ENCODE measurements around the gene GJB5.
"Not testable (repeated sequence)": the region's sequence is repeated elsewhere in the genome, so short reads cannot be mapped to it uniquely, and the experiment has no call there.

The GJB5 gene

DNA sequence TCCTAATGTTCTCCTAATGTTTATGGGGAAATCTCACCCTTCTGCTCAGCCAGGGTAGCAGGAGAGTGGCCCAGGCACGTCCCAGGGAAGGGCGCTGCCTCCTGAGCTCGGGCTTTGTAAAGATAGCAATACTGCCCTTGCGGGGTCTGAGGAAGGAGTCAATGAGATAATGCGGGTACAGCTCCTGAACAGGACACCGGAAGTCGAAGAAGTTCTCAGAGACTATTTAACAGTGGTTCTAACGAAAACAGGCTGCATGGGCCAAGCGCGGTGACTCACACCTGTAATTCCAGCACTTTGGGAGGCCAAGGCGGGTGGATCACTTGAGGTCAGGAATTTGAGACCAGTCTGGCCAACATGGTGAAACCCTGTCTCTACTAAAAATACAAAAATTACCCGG lies 17.6 kb upstream of the GJB5 start:
- not testable (repeated sequence) for H3K9me3 Mint-ChIP-seq; H3K27ac Mint-ChIP-seq; H3K36me3 Mint-ChIP-seq; DNase-seq (ENCODE audit: low spot score in 2 of 2); ATAC-seq; H3K4me1 Mint-ChIP-seq; H3K4me3 Mint-ChIP-seq

DNA sequence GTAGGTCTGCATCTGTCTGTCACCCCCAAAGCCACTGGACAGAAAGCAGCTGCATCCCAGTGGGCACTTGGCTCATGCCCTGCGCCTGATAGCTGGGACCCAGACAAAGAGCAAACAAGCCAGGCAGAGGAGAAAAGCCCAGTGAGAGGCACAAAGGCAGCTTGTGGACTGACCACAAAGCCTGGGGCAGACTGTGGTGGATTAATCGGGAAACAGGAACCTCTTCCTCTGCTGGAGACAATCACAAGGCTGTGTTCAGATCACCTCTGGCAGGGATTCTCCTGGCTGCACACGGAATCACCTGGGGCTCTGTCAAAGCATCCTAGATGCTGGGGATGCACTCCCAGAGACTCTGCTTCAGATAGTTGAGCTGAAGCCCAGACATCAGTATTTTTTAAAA lies 15.2 kb upstream of the GJB5 start:
- no peak overlapping the region for H3K27ac Mint-ChIP-seq
- DNase-seq (ENCODE audit: low spot score in 2 of 2) = no peak
- no peak for ATAC-seq
- H3K9me3 Mint-ChIP-seq = no peaks in the 10 kb centered on the region
- no peaks in the 10 kb centered on the region for H3K36me3 Mint-ChIP-seq
- H3K4me1 Mint-ChIP-seq = no peaks in the 10 kb centered on the region
- H3K4me3 Mint-ChIP-seq = no peak overlapping the region

DNA sequence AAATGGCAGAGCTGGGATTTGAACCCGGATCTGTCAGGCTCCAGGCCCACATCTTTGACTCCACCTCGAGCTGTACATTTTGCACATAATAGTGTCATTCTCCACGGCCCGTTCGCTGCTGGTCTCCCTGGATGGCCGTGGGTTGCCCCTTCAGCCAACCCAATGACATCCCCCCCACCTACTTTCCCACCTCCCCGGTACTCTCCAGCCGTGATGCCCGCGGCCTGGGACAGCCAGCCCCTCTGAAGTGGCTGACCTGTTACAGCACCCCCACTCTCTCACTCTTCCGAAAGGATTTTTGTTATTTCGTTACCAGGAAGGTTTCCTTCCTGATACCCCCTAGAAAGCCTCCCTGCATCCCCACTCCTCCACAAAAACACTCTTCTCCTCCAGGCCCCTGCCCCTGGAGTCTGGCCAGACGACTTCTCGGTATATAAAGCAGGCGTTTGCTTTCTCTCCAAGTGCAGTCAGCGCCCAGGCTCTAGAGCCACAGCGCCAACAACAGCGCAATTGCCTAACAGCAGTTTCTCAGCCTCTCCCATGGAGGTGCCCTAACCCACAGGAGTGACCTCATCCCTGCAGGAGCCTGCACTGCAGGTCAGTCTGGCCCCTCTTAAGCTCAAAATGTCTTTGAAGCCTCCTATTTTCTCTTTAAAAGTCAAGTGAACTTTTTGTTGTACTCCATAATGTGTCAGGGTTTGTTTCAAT lies 14.5 kb upstream of the GJB5 start:
- ATAC-seq = no peak
- Mint-ChIP-seq H3K36me3 (no peaks in the 10 kb centered on the region), H3K4me1 (no peaks in the 10 kb centered on the region), H3K9me3 (no peaks in the 10 kb centered on the region), H3K4me3 (no peak overlapping the region), H3K27ac (no peak overlapping the region)
- DNase-seq (ENCODE audit: low spot score in 2 of 2) = no peak

DNA sequence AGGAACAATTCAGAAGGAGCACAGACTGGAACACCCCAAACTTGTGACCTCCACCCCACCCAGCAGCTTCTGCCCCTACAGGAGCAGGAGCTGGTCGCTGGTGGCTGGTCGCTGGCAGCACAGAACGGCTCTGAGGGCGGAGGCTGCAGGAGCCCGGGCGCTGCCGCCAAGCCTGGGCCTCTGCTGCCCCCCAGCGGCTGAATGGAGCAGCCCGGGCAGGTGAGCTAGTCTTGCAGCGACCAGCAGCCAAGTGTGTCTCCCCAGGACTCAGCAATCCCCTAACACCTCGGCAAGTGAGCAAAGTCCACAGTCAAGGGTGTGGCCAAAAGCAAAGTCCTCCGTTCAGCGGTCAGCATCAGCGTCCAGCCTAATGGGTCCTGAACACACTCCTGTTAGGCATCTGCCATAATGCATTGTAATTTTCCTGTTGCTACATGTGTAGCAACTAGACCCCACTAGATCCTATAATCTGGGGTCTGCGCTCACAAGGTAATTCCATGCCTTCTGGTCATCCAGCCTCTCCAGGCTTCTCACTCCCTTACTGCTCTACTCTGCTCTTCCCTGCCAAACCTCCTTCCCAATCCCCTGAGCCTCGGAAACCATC lies 12.1 kb upstream of the GJB5 start:
- ATAC-seq = peak; percentile 83
- Mint-ChIP-seq H3K4me1 (no peaks in the 10 kb centered on the region), H3K4me3 (no peak overlapping the region), H3K27ac (no peak overlapping the region), H3K9me3 (no peaks in the 10 kb centered on the region), H3K36me3 (no peaks in the 10 kb centered on the region)
- peak; percentile 85 to 90 for DNase-seq (ENCODE audit: low spot score in 2 of 2)

DNA sequence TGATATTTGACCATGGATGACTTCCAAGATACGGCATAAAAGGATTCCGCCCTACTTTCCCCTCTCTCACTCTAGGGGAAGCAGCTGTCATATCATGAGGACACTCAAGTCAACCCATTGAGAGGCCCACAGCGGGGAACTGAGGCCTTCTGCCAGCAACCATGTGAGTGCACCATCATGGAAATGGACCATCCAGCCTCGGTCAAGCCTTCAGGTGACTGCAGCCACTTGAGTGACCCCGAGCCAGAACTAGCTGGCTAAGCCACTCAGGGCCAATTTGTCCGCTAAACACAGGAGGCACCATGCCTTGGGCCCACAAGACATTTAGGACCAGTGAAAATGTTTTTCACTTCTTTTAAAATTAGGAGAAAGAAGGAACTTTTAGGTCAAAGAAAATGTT lies 11.1 kb upstream of the GJB5 start:
- no peaks in the 10 kb centered on the region for H3K9me3 Mint-ChIP-seq
- H3K36me3 Mint-ChIP-seq = no peaks in the 10 kb centered on the region
- H3K27ac Mint-ChIP-seq = no peak overlapping the region
- no peak overlapping the region for H3K4me3 Mint-ChIP-seq
- H3K4me1 Mint-ChIP-seq = no peaks in the 10 kb centered on the region
- DNase-seq (ENCODE audit: low spot score in 2 of 2) = no peak
- no peak for ATAC-seq

DNA sequence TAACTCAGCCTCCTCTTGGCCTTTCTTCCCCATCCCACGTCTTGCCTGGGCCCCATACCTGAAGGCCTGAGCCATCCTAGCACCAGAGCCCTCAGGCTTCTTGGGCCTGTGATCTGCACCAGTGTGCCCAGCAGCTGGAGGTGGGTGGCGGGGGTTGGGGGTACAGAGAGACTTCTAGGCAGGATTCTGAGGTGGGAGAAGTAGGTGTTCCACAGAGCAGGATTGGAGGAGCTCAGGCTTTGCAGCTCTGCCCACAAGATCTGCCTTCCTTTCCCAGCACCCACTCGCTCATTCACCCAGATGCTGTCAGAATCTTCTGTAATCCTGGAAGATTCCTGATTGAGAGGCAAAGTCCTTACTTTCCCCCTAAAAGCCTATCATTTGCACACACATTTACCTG lies 10.0 kb upstream of the GJB5 start:
- no peak for DNase-seq (ENCODE audit: low spot score in 2 of 2)
- ATAC-seq = no peak
- Mint-ChIP-seq H3K4me3 (no peak overlapping the region), H3K36me3 (no peaks in the 10 kb centered on the region), H3K4me1 (no peaks in the 10 kb centered on the region), H3K9me3 (no peaks in the 10 kb centered on the region), H3K27ac (no peak overlapping the region)

DNA sequence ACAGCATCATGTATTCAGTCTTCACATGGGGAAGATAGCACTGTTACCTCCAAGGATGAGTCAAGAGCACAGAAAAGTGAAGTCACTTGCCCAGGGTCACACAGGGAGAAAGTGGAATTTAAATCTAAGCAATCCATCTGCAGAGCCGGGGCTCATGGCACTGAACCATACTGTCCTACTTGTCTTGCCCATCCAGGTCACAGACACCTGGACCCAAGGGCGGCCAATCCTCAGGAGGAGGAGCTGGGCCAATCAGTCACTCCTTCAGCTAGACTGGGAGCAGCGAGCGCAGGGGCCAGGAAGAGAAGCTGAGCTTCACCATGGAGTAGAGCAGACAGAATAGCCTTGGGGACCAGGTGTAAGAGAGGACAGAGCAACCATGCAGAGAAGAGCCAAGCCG lies 9.2 kb upstream of the GJB5 start:
- no peaks in the 10 kb centered on the region for H3K4me1 Mint-ChIP-seq
- no peak overlapping the region for H3K4me3 Mint-ChIP-seq
- H3K27ac Mint-ChIP-seq = no peak overlapping the region
- ATAC-seq (no peak), DNase-seq (ENCODE audit: low spot score in 2 of 2) (no peak)
- no peaks in the 10 kb centered on the region for H3K9me3 Mint-ChIP-seq
- H3K36me3 Mint-ChIP-seq = no peaks in the 10 kb centered on the region

DNA sequence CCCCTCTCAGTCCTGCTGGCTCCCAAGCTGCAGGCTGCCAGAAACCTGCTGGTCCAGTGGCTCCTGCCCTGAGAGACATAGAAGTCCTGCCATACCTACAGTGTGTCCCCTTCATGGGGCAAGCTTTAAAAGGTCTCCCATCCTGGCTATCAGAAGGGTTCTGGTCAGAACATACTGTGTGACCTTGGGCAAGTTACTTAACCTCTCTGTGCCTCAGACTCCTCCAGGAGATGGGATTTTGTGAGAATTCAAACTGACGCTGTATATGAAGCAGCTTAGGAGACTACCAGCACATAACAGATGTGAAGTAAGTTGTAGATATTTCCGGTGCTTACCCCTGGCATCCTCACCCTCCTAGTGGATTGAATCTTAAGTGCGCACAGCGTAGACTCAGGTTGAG lies 8.7 kb upstream of the GJB5 start:
- Mint-ChIP-seq H3K27ac (no peak overlapping the region), H3K4me1 (no peaks in the 10 kb centered on the region), H3K9me3 (no peaks in the 10 kb centered on the region), H3K36me3 (no peaks in the 10 kb centered on the region), H3K4me3 (no peak overlapping the region)
- DNase-seq (ENCODE audit: low spot score in 2 of 2) = no peak
- ATAC-seq = no peak

DNA sequence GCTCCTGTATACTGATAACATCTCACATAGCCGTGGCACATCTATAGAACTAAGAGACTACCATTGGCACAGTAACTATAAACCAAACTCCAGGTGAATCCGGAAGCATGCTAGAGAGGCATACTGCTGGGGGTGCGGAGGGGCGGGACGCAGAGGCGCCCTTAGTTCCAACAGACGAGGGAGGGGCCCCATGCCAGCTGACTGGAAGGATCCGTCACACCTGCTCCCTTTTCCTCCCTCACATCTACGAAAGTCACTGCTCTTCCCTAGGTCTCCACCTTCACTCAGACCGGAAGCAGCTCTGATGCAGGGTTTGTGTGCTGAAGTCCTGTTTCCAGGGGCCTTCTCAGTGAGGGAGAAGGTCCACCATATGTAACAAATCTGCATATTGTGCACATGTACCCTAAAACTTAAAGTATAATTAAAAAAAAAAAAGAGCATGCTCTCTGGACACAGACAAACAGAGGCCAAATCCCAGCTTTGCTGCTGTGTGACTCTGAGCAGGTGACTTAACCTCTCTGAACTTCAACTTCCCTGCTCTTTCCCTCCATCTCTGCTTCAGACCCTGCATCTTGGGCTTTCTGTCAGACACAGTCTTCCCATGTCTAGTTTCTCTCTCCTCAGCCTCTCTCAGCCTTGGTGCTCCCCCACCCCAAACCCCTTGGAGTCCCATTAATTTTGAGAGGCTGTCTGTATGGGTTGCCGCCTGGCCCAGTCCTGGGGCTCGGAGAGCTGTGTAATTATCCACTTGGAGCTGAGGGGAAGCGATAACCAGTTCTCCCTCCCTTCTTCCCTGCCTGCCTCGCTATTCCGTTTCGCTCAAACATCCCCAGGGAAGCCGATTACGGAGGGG lies 7.8 kb upstream of the GJB5 start:
- DNase-seq (ENCODE audit: low spot score in 2 of 2) (no peak), ATAC-seq (no peak)
- no peaks in the 10 kb centered on the region for H3K4me1 Mint-ChIP-seq
- H3K9me3 Mint-ChIP-seq = no peaks in the 10 kb centered on the region
- no peak overlapping the region for H3K4me3 Mint-ChIP-seq
- no peak overlapping the region for H3K27ac Mint-ChIP-seq
- no peaks in the 10 kb centered on the region for H3K36me3 Mint-ChIP-seq

DNA sequence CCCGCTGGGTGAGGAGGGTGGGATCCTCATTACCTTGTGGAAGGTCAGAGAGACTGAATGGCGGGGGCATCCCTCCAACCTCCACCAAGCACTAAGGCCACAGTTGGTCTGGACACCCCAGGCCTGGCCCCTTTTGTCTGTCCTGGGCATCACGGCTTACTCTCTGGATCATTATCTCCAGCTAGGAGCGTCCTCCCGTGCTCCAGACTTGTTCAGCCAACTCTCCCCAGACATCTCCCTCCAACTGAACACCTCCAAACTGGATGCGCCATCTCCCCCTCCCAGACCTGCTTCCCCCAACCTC lies 7.3 kb upstream of the GJB5 start:
- no peaks in the 10 kb centered on the region for H3K9me3 Mint-ChIP-seq
- H3K4me1 Mint-ChIP-seq = no peaks in the 10 kb centered on the region
- ATAC-seq (no peak), DNase-seq (ENCODE audit: low spot score in 2 of 2) (no peak)
- no peak overlapping the region for H3K27ac Mint-ChIP-seq
- H3K4me3 Mint-ChIP-seq = no peak overlapping the region
- H3K36me3 Mint-ChIP-seq = no peaks in the 10 kb centered on the region

DNA sequence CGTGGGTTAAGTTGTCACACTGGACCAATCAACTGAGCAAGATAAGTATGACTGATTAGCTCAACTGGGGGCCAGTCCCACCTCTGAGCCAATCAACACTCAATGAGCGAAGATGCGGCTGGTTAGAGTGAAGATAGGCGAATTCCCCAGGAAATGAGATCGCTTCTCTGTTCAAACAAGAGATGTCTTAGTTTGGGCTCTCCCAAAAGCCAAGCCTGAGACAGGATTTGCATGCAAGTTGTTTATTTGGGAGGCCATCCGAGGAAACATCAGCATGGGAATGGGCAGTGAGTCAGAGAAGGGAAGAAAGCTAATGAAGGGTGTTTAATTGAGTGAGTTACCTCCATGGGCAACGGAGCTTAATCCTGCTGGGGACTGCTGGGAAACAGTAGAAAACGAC lies 4.9 kb upstream of the GJB5 start:
- H3K4me3 Mint-ChIP-seq = no peak overlapping the region
- no peaks in the 10 kb centered on the region for H3K9me3 Mint-ChIP-seq
- H3K27ac Mint-ChIP-seq = no peak overlapping the region
- no peak for ATAC-seq
- no peak for DNase-seq (ENCODE audit: low spot score in 2 of 2)
- H3K36me3 Mint-ChIP-seq = no peaks in the 10 kb centered on the region
- no peaks in the 10 kb centered on the region for H3K4me1 Mint-ChIP-seq

DNA sequence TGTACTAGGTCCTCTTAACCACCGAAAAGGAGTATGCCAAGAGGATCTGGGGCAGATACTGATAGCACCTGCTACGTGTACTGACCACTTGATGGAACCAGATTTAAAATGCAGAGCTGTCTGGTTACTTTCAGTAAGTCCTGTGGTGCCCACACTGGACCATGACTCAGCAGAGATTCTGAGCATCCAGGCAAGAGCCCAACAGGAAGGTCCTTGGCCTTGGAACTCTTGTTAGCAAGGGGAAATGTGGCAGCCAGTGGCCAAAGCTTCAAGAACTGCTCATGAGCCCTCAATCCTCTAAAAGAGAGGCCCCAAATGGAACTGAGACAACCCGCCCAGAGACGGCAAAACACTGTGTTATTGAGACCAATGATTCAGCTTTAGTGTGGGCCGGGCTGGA lies 4.2 kb upstream of the GJB5 start:
- no peak for DNase-seq (ENCODE audit: low spot score in 2 of 2)
- H3K27ac Mint-ChIP-seq = no peak overlapping the region

DNA sequence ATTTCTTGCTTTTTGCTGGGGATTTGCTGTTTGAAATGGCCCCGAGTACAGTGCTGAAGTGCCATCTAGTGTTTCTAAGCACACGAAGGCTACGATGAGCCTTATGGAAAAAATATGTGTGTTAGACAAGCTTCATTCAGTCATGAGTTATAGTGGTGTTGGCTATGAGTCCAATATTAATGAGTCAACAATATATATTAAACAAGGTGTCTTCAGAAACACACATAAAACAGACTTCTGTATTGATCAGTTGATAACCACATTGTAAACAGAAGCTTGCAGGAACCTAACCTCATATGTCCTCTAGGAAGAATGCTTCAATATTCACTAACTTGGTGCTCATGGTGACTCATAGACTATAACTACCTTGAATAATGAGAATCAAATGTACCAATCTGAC lies 1.7 kb upstream of the GJB5 start:
- no peaks in the 10 kb centered on the region for H3K9me3 Mint-ChIP-seq
- H3K27ac Mint-ChIP-seq = no peak overlapping the region
- H3K36me3 Mint-ChIP-seq = no peaks in the 10 kb centered on the region
- no peak overlapping the region for H3K4me3 Mint-ChIP-seq
- DNase-seq (ENCODE audit: low spot score in 2 of 2) (no peak), ATAC-seq (no peak)
- no peaks in the 10 kb centered on the region for H3K4me1 Mint-ChIP-seq

More for the DNA sequence above, 4.2 kb upstream of the GJB5 start:
- H3K36me3 Mint-ChIP-seq = no peaks in the 10 kb centered on the region
- ATAC-seq = no peak
- H3K9me3 Mint-ChIP-seq = no peaks in the 10 kb centered on the region
- no peak overlapping the region for H3K4me3 Mint-ChIP-seq
- no peaks in the 10 kb centered on the region for H3K4me1 Mint-ChIP-seq

DNA sequence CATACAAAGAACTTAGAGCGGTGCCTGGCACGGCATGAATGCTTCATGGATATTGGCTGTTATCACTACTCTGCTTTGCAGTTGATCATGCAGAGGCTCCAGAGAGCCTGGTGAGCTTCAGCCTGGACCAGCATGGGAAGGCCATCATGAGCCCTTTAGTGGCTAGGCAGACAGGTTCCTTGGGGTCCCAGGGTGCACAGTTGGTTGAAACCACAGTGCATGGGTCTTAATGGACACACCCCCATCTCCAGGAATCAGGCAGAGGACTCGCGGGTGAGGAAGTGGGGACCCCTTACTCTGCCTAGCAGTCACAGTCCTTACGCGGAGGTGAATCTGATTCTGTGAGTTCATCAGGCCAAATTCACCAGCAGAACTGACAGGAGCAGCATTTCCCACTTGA lies 1.1 kb downstream of the GJB5 start:
- DNase-seq (ENCODE audit: low spot score in 2 of 2) = no peak
- Mint-ChIP-seq H3K36me3 (no peaks in the 10 kb centered on the region), H3K9me3 (no peaks in the 10 kb centered on the region), H3K27ac (no peak overlapping the region), H3K4me1 (no peaks in the 10 kb centered on the region), H3K4me3 (no peak overlapping the region)
- ATAC-seq = no peak

DNA sequence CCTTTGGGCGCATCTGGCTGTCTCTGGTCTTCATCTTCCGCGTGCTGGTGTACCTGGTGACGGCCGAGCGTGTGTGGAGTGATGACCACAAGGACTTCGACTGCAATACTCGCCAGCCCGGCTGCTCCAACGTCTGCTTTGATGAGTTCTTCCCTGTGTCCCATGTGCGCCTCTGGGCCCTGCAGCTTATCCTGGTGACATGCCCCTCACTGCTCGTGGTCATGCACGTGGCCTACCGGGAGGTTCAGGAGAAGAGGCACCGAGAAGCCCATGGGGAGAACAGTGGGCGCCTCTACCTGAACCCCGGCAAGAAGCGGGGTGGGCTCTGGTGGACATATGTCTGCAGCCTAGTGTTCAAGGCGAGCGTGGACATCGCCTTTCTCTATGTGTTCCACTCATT lies 2.5 kb downstream of the GJB5 start:
- DNase-seq (ENCODE audit: low spot score in 2 of 2) = no peak
- Mint-ChIP-seq H3K4me3 (no peak overlapping the region), H3K4me1 (no peaks in the 10 kb centered on the region), H3K36me3 (no peaks in the 10 kb centered on the region), H3K27ac (no peak overlapping the region), H3K9me3 (no peaks in the 10 kb centered on the region)
- ATAC-seq = no peak

DNA sequence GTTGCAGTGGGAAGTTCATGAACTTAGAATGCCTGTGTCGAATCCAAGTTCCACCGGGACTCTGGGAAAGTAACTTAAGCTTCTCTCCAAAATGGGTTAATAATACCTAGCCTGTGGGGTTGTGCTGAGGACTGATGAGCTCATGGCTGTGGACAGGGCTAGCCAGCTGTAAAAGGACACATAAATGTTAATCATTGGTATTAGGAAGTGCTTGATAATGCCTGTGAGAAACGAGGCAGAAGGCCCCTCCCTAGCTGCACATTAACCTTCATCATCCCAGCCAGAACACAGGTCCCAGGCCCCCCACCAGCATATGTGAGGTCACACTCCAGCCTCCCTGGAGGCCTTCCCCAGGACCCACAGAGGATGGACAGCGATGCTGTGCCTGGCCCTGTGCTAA lies 3.9 kb downstream of the GJB5 start:
- no peaks in the 10 kb centered on the region for H3K36me3 Mint-ChIP-seq
- H3K4me1 Mint-ChIP-seq = no peaks in the 10 kb centered on the region
- H3K4me3 Mint-ChIP-seq = no peak overlapping the region
- ATAC-seq (no peak), DNase-seq (ENCODE audit: low spot score in 2 of 2) (no peak)
- H3K9me3 Mint-ChIP-seq = no peaks in the 10 kb centered on the region
- no peak overlapping the region for H3K27ac Mint-ChIP-seq

All from stimulated activated effector memory CD8-positive, alpha-beta T cell treated with anti-CD3 and anti-CD28 coated beads, Interleukin-12 subunit alpha, Interleukin-12 subunit beta, amount 100 ng/mL, for 72 hours (primary cell).